PFSK-1 (cell line): Measurements from ENCODE around the gene NMRK1.

Experiments
- POLR2AphosphoS5 ChIP-seq: IDR thresholded peaks from 2 replicates; pipeline ENCODE4 v1.6.1; 2012; ENCODE audit warnings: low read depth, mild to moderate bottlenecking, control low read depth, low read length, moderate library complexity
- TAF1 ChIP-seq: IDR thresholded peaks from 2 replicates; pipeline ENCODE4 v1.6.1; 2012; ENCODE audit warnings: low read length, control low read depth, borderline replicate concordance; ENCODE audit not compliant: insufficient read depth

DNA sequence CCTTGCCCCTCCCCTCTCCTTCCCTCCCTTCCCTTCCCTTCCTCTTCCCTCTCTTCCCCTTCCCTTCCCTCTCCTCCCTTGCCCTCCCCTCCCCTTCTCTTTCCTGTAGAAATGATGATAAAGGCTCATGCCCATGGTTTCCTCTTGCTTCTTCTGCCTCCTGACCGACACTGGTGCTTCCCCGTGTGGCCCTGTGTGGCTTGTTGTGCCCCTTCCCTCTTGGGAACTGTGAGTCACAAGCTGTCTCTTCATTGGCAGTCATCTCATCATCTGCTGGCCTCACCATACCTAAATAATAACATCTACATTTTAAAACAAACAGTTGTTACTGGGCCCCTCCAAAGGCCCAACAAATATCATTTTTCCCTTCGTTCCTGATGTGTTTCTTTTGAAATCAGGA, 48.2 kb downstream of the NMRK1 start:
- TF ChIP-seq POLR2AphosphoS5 (no peak), TAF1 (no peak)
